ENCODE measurements around the gene SMIM8.

DNA sequence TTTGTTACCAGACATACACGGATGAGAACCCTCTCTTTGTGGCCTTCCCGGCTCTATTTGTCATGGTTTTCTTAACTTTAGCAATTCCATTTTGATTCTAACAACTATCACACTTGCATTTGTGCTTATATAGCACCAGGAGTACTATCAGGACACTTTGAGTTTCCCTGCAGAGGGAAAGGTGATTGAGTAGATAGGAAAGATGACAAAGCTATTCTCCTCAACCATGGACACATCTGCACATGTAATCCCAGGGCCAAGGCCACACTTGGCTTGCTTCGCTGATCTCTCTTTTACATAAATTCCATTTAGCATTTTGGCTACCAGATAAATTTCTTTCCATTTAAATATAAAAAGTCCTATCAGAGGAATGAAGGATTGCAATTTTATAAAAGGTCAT lies 62.1 kb downstream of the SMIM8 start:
- TF ChIP-seq, protein P1, sequence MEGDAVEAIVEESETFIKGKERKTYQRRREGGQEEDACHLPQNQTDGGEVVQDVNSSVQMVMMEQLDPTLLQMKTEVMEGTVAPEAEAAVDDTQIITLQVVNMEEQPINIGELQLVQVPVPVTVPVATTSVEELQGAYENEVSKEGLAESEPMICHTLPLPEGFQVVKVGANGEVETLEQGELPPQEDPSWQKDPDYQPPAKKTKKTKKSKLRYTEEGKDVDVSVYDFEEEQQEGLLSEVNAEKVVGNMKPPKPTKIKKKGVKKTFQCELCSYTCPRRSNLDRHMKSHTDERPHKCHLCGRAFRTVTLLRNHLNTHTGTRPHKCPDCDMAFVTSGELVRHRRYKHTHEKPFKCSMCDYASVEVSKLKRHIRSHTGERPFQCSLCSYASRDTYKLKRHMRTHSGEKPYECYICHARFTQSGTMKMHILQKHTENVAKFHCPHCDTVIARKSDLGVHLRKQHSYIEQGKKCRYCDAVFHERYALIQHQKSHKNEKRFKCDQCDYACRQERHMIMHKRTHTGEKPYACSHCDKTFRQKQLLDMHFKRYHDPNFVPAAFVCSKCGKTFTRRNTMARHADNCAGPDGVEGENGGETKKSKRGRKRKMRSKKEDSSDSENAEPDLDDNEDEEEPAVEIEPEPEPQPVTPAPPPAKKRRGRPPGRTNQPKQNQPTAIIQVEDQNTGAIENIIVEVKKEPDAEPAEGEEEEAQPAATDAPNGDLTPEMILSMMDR (IDR thresholded peaks at IDR 0.05) = no peak
- no peak for TF ChIP-seq EZH2 (IDR thresholded peaks at IDR 0.05; ENCODE audit: borderline replicate concordance, insufficient read depth, low read depth, low read length, poor library complexity, severe bottlenecking)
